D721Med (cell line): Measurements from ENCODE around the gene TREML4.

Experiments used
- DNase-seq: peaks from one replicate; pipeline ENCODE4 v3.0.0; 2011; ENCODE audit warnings: low spot score; ENCODE audit not compliant: insufficient read length
- FAIRE-seq: peaks from 2 replicates; lab custom pipeline; 2011; peaks lifted over from hg19 to GRCh38; lab: Jason Lieb, UNC
- CTCF ChIP-seq: IDR thresholded peaks from 2 replicates; pipeline ENCODE4 v1.5.1; 2012; ENCODE audit warnings: mild to moderate bottlenecking, control low read depth; ENCODE audit not compliant: insufficient read depth; ENCODE audit errors: missing control alignments

Gene TREML4

DNA sequence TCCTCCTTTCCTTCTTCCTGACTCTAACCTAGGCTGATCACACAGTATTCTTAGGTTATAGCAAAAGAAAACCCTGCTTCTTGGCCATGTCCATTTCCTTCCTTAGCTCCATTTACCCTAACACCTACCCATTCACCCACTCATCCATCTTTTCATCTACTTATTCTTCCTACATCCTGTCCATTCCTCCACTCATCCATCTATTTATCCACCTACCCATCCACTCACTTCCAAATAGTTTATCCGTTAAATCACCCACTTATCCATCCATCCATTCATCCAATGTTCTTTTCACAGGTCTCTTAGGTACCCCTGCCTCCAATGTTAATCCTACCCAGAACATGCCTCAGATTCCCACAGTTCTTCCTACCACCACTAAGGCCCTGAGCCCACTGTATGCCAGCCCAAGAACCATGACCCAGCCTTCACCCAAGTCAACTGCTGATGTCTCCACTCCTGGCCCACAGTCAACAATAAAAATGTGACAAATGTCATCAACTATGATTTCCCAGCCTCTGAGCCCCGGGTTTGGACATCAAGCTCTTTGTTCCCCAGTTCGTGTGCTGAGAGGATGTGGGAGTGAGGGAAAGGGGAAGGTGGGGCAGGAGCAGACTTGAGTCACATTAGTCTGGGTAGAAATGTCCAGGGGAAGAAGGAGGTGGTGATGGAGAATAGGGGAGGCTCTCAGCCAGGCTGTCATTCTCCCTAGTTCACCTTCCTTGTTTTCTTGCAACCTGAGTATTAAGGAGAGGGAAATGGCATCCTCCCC lies 24.4 kb downstream of the TREML4 start:
- FAIRE-seq: no peak
- no peak for TF ChIP-seq CTCF
- DNase-seq: no peak

DNA sequence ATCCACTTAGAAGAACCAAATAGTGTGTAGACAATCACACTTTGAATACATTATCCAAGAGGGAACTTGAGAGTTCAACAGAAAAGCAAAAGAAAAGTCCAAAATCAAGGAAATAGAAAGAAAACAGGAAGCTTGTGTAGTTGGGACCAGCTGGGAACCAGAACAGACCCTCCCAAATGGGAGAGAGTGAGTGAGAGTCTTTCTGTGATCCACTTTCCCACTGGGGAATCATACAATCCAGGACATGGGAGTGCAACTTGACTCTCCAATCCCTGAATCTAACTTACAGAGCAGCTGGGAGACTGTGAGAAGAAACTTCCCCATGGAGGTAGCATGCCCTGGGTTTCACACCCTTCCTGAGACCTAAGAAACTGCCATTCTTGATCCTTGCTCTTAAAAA lies 27.0 kb downstream of the TREML4 start:
- no peak for TF ChIP-seq CTCF

GRCh38 chr6:41255638-41256246 lies 27.6 kb downstream of the TREML4 start:
- no peak for DNase-seq
- no peak for TF ChIP-seq CTCF
- FAIRE-seq: no peak

More for the DNA sequence above, 27.0 kb downstream of the TREML4 start:
- FAIRE-seq (no peak), DNase-seq (no peak)

- TF ChIP-seq CTCF: no peak
- no peak for FAIRE-seq
- no peak for DNase-seq
Measured at GRCh38 chr6:41256383-41256782, 28.2 kb downstream of the TREML4 start.

DNA sequence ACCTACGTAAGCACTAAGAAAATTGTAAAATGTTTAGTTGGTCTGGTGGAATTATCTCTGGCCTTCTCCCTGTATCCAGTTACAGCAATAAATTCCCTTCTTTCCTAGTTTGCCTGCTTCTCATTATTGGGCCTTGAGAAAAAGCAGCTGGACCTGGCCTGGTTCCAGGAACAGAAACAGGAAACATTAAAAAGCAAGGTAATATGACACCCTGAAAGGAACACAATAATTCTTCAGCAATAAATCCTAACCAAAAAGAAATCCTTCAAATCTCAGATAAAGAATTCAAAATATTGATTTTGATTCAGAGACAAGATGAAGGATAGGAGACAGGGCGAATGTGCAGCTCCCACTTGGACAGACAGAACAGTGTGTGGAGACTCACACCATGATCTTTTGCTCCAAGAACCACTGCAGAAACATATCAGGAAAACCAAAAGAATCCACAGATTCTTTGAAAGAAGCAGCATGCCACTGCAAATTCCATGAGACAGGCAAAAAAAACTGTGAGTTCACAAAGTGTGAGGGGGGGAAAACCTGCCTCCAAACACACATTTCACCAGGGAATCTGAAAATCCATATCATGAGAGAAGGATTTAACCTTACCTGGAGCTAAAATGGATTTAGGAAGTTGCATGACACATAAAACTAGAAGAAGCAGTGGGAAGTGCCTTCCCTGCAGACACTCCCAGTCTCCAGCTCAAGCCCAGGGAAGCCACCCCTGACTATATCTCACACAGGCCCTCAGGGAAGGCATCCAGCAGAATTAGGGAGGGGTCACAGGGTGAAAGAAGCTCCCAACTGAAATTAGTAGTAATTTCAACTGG lies 29.4 kb downstream of the TREML4 start:
- DNase-seq: no peak
- TF ChIP-seq CTCF: no peak
- no peak for FAIRE-seq

DNA sequence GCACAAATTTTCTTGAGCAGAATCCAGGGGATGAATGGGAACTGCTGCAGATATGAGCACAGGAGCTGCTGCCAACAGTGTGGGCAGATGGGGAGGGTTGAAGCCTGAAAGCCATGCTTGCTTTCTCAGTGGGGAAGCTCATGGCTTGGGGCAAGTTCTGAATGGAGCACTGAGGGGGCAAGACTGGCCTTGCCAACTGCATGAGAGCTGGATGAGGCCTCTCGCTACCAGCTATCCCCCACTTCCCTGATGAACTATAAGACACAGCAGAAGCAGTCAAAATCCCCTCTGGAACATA lies 30.0 kb downstream of the TREML4 start:
- DNase-seq: no peak
- TF ChIP-seq CTCF: no peak
- FAIRE-seq: no peak
